H1 (cell line): ENCODE measurements around the gene SPATA16. TPM values are rescaled to one million over a fixed set of nuclear protein-coding genes. Genes with fewer than 3 reads are reported as not detected.

ENCODE experiments used
- JUN ChIP-seq: IDR thresholded peaks from 2 replicates; pipeline ENCODE4 v1.6.1; 2011; ENCODE audit warnings: low read depth, mild to moderate bottlenecking, improper control_type of control experiment, low read length
- YY1 ChIP-seq: IDR thresholded peaks from 2 replicates; pipeline ENCODE4 v1.6.1; 2011; ENCODE audit warnings: low read depth, mild to moderate bottlenecking, low read length
- polyA plus RNA-seq, 7 experiments: library from polyadenylated mRNA; depleted of rRNA in 3 of 7; stranded (reverse) in 5 of 7; unstranded in 2 of 7; fragments of >200 nt in 5 of 7; fragments of 200-250 nt in 2 of 7; gene quantifications; 1 replicate in 5 of 7; 2 replicates in 1 of 7; 4 replicates in 1 of 7; pipeline versions ENCODE4 v1.2.1 to v1.2.3, GENCODE V29; 2011 to 2013; ENCODE audit warnings: missing spikeins in 2 of 7, mixed read lengths in 2 of 7
- total RNA-seq: library from RNA; stranded (reverse); fragmentation: NEBNext Ultra II Directional; extraction: Animal tissue kit (Norgen Biotek cat#: 25700); gene quantifications from 2 replicates; pipeline ENCODE4 v1.2.1, GENCODE V29; 2021

Gene SPATA16
- total and polyA plus RNA-seq, 2 of the 8 experiments (the other 6 are each of a cell fraction or from before 2014, with no cell fraction given): 0.05 to 2.7 TPM

- TF ChIP-seq YY1 (no peak), JUN (no peak)
Measured at GRCh38 chr3:172869784-172870518, 271.1 kb downstream of the SPATA16 start (continued).
